ENCODE measurements around the gene PTCD3. TPM values are rescaled to one million over a fixed set of nuclear protein-coding genes. Genes with fewer than 3 reads are reported as not detected.
A peak's percentile ranks its signal among the peaks of the same experiment; 100 is the strongest.

Gene PTCD3
- total and polyA plus RNA-seq, 2 of the 4 experiments (the other 2 are of a cell fraction), result 44.0 to 48.9 TPM

- TF ChIP-seq BHLHE40 (IDR thresholded peaks at IDR 0.05; ENCODE audit: low read depth, low read length) (peak; percentile 97), POLR2A (IDR thresholded peaks at IDR 0.05; ENCODE audit: low read depth, low read length) (peak; percentile 90)
- TF ChIP-seq, protein P1, sequence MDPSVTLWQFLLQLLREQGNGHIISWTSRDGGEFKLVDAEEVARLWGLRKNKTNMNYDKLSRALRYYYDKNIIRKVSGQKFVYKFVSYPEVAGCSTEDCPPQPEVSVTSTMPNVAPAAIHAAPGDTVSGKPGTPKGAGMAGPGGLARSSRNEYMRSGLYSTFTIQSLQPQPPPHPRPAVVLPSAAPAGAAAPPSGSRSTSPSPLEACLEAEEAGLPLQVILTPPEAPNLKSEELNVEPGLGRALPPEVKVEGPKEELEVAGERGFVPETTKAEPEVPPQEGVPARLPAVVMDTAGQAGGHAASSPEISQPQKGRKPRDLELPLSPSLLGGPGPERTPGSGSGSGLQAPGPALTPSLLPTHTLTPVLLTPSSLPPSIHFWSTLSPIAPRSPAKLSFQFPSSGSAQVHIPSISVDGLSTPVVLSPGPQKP (IDR thresholded peaks at IDR 0.05; ENCODE audit: borderline replicate concordance, low read depth, low read length), result no peak
Observed at GRCh38 chr2:86105969-86106945, at the start of gene PTCD3 (continued).
